ENCODE measurements around the gene OR8S1.
"Not testable (repeated sequence)": the region's sequence is repeated elsewhere in the genome, so short reads cannot be mapped to it uniquely, and the experiment has no call there.

The OR8S1 gene, protein sequence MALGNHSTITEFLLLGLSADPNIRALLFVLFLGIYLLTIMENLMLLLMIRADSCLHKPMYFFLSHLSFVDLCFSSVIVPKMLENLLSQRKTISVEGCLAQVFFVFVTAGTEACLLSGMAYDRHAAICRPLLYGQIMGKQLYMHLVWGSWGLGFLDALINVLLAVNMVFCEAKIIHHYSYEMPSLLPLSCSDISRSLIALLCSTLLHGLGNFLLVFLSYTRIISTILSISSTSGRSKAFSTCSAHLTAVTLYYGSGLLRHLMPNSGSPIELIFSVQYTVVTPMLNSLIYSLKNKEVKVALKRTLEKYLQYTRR

DNA sequence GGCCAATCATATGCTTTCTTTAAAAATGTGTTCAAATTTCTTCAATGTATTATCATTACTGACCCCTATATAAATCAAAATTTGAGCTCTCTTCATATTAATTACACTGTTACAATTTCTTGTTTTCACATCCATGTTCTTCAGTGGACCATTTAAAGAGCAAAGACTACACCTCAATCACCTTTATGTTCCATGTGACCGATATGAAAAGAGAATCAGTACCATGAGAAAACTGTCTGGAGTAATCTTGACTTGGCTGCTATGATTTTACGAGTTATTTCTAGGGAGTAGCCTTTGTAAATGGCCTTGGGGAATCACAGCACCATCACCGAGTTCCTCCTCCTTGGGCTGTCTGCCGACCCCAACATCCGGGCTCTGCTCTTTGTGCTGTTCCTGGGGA, at the start of gene OR8S1:
Gene OR8S1, plus strand, starts transcription at position 301 of the 400 bp plus-strand sequence. Its CDS starts 0 bp downstream, at position 301.
- no peaks in the 10 kb centered on the region for H3K27me3 ChIP-seq (ENCODE audit: control insufficient read depth, insufficient read depth, low read length)
- H3K9ac ChIP-seq (ENCODE audit: low read depth, low read length), result no peak within 1 kb of the TSS
- H3K4me1 ChIP-seq (ENCODE audit: control insufficient read depth, insufficient read depth, low read length), result no peaks in the 10 kb centered on the region
- H3K36me3 ChIP-seq (ENCODE audit: control insufficient read depth, insufficient read depth, low read length), result no peaks in the 10 kb centered on the region
- H3K4me3 ChIP-seq (ENCODE audit: low read depth, low read length), result no peak within 1 kb of the TSS
- H3K9me3 ChIP-seq (ENCODE audit: control insufficient read depth, insufficient read depth, low read length), result no peaks in the 10 kb centered on the region

DNA sequence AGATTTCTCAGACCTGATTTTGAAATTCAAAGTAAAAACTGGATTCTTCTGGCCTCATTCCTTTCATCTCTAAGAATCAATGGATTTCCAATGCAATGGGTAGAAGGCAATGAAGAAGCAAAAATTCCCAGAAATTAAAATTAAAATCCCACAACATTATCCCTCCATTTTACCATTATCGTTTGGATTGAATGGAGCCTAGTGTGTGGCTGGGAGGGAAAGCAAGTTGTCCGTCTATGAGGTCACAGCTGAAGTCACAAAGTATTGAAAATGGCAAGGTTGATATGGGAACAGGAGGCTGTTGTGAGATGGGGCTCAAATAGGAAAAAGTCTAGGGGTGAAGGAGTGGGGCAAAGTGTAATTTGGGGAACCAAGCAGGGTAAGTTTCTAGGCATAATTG, 43.2 kb upstream of the OR8S1 start, which contains the start of gene C12orf54:
Gene C12orf54, plus strand, starts transcription at position 301 of the 400 bp plus-strand sequence. CDS start 799 bp downstream, outside the sequence.
- H3K4me3 ChIP-seq (ENCODE audit: low read depth, low read length), result no peak within 1 kb of the TSS
- H3K9ac ChIP-seq (ENCODE audit: low read depth, low read length), result no peak within 1 kb of the TSS
- no peaks in the 10 kb centered on the region for H3K9me3 ChIP-seq (ENCODE audit: control insufficient read depth, insufficient read depth, low read length)
- no peaks in the 10 kb centered on the region for H3K4me1 ChIP-seq (ENCODE audit: control insufficient read depth, insufficient read depth, low read length)
- no peaks in the 10 kb centered on the region for H3K27me3 ChIP-seq (ENCODE audit: control insufficient read depth, insufficient read depth, low read length)
- no peaks in the 10 kb centered on the region for H3K36me3 ChIP-seq (ENCODE audit: control insufficient read depth, insufficient read depth, low read length)

DNA sequence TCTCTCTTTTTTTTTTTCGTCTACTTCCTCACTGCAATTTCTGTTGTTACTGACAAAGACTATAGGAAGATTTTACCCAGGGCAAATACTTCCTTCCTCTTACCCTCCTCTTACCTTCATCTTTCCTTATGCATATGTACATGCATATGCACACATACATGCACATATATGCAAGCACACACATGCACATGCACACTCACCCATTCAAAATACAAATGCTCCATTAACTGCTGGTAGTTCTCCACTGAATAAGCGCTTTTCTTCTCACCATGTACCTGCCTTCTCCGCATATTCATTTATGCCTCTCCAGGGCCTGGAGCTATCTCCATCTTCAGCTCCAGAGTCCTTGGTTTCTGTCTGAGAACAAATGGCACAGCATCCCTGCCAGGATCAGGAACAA, 42.5 kb upstream of the OR8S1 start:
- no peak overlapping the region for H3K9ac ChIP-seq (ENCODE audit: low read depth, low read length)
- H3K4me1 ChIP-seq (ENCODE audit: control insufficient read depth, insufficient read depth, low read length), result no peaks in the 10 kb centered on the region
- no peaks in the 10 kb centered on the region for H3K9me3 ChIP-seq (ENCODE audit: control insufficient read depth, insufficient read depth, low read length)
- H3K36me3 ChIP-seq (ENCODE audit: control insufficient read depth, insufficient read depth, low read length), result no peaks in the 10 kb centered on the region
- no peak overlapping the region for H3K4me3 ChIP-seq (ENCODE audit: low read depth, low read length)
- H3K27me3 ChIP-seq (ENCODE audit: control insufficient read depth, insufficient read depth, low read length), result no peaks in the 10 kb centered on the region

DNA sequence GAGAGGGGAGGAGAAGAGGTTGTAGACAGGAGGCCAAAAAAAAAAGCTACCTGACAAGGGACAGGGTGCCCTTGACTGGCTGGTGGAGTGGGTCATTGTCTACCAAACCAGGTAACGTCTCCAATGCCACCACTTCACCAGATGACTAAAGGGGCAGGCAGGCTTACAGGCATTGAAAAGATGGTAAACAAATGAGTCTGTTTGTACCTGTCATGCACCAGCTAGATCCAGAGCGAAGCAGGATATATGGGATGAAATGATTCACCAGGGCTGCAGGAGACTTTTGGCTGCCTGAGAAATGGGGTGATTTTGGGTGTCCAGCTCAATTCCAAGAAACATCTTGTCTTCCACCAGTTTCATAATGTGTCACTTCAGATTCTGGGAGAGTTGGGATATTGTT, 39.2 kb upstream of the OR8S1 start:
- H3K4me1 ChIP-seq (ENCODE audit: control insufficient read depth, insufficient read depth, low read length), result no peaks in the 10 kb centered on the region
- no peaks in the 10 kb centered on the region for H3K27me3 ChIP-seq (ENCODE audit: control insufficient read depth, insufficient read depth, low read length)
- no peak overlapping the region for H3K4me3 ChIP-seq (ENCODE audit: low read depth, low read length)
- H3K9ac ChIP-seq (ENCODE audit: low read depth, low read length), result no peak overlapping the region
- no peaks in the 10 kb centered on the region for H3K9me3 ChIP-seq (ENCODE audit: control insufficient read depth, insufficient read depth, low read length)
- no peaks in the 10 kb centered on the region for H3K36me3 ChIP-seq (ENCODE audit: control insufficient read depth, insufficient read depth, low read length)

DNA sequence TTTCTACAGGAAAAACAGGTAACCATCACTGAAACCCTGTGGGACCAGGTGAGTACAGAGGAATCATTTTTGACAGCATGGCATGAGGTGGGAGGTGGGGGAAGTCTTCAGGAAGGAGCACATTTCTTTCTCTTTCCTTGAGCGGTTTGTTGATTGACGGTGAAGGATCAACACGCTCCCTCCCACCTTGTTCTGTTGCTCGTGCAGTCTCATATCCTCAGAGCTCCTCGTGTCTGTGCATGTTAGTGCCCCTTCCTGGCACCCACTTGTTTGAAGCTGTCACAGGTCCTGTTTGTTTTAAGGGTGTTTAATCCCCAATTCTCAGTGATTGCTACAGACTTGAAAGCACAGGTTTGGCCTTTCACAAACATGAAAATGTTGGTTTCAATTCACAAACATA, 38.8 kb upstream of the OR8S1 start:
- no peaks in the 10 kb centered on the region for H3K27me3 ChIP-seq (ENCODE audit: control insufficient read depth, insufficient read depth, low read length)
- no peaks in the 10 kb centered on the region for H3K9me3 ChIP-seq (ENCODE audit: control insufficient read depth, insufficient read depth, low read length)
- no peaks in the 10 kb centered on the region for H3K4me1 ChIP-seq (ENCODE audit: control insufficient read depth, insufficient read depth, low read length)
- no peaks in the 10 kb centered on the region for H3K36me3 ChIP-seq (ENCODE audit: control insufficient read depth, insufficient read depth, low read length)
- H3K9ac ChIP-seq (ENCODE audit: low read depth, low read length), result no peak overlapping the region
- H3K4me3 ChIP-seq (ENCODE audit: low read depth, low read length), result no peak overlapping the region

DNA sequence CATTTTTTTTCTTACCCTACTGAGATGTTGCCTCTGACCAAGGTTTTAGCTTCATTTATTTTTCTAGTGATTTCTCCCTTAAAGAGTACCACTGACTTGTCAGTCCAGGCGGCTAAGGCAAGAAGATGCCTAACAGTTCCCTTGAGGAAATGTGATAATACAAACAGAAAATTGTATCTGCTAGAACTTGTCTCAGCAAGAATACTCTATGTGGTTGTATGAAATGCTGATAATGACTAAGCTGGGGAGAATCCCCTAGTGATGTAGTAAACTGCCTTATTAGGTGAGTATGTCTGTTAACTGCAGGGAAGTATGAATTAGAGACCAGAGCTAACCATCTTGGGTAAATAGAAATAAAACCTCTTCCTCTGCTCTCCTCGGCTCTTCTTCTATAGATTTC, 36.4 kb upstream of the OR8S1 start:
- H3K9me3 ChIP-seq (ENCODE audit: control insufficient read depth, insufficient read depth, low read length), result no peaks in the 10 kb centered on the region
- no peaks in the 10 kb centered on the region for H3K27me3 ChIP-seq (ENCODE audit: control insufficient read depth, insufficient read depth, low read length)
- H3K4me1 ChIP-seq (ENCODE audit: control insufficient read depth, insufficient read depth, low read length), result no peaks in the 10 kb centered on the region
- no peaks in the 10 kb centered on the region for H3K36me3 ChIP-seq (ENCODE audit: control insufficient read depth, insufficient read depth, low read length)
- H3K9ac ChIP-seq (ENCODE audit: low read depth, low read length), result no peak overlapping the region
- no peak overlapping the region for H3K4me3 ChIP-seq (ENCODE audit: low read depth, low read length)

DNA sequence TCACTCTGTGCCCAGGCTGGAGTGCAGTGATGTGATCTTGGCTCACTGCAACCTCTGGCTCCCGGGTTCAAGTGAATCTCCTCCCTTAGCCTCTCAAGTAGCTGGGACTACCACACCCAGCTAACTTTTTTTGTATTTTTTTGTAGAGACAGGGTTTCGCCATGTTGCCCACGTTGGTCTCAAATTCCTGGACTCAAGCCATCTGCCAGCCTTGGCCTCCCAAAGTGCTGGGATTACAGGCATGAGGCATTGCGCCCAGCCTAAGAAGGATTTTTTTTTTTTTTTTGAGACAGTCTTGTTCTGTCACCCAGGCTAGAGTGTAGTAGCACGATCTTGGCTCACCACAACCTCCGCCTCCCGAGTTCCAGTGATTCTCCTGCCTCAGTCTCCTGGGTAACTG, 36.0 kb upstream of the OR8S1 start:
- not testable (repeated sequence) for H3K9ac ChIP-seq (ENCODE audit: low read depth, low read length); H3K36me3 ChIP-seq (ENCODE audit: control insufficient read depth, insufficient read depth, low read length); H3K9me3 ChIP-seq (ENCODE audit: control insufficient read depth, insufficient read depth, low read length); H3K4me3 ChIP-seq (ENCODE audit: low read depth, low read length); H3K27me3 ChIP-seq (ENCODE audit: control insufficient read depth, insufficient read depth, low read length); H3K4me1 ChIP-seq (ENCODE audit: control insufficient read depth, insufficient read depth, low read length)

DNA sequence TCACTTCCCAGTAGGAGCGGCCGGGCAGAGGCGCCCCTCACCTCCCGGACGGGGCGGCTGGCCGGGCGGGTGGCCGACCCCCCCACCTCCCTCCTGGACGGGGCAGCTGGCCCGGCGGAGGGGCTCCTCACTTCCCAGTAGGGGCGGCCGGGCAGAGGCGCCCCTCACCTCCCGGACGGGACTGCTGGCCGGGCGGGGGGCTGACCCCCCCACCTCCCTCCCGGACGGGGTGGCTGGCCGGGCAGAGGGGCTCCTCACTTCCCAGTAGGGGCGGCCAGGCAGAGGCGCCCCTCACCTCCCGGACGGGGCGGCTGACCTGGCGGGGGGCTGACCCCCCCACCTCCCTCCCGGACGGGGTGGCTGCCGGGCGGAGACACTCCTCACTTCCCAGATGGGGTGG, 25.2 kb upstream of the OR8S1 start:
- not testable (repeated sequence) for H3K9ac ChIP-seq (ENCODE audit: low read depth, low read length); H3K4me1 ChIP-seq (ENCODE audit: control insufficient read depth, insufficient read depth, low read length); H3K27me3 ChIP-seq (ENCODE audit: control insufficient read depth, insufficient read depth, low read length); H3K4me3 ChIP-seq (ENCODE audit: low read depth, low read length); H3K36me3 ChIP-seq (ENCODE audit: control insufficient read depth, insufficient read depth, low read length); H3K9me3 ChIP-seq (ENCODE audit: control insufficient read depth, insufficient read depth, low read length)

DNA sequence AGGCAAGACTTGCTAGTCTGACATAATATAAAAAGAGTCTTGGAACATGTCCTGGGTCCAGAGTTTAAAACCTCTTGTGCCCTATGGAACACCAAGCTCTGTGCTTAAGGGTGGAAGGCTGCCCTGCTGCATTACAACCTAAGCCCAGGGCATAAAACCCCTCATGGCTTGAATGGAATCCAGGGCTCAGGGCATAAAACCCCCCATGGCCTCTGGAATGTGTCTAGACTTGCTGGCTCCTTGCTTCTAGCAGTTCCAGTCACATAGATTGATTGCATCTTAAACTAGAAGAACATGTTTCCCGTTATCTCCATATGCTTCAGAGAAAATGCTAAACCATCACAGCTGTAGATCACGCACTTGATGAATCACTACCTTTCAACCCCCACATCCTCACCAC, 18.6 kb upstream of the OR8S1 start:
- H3K9ac ChIP-seq (ENCODE audit: low read depth, low read length); H3K4me3 ChIP-seq (ENCODE audit: low read depth, low read length); H3K4me1 ChIP-seq (ENCODE audit: control insufficient read depth, insufficient read depth, low read length); H3K36me3 ChIP-seq (ENCODE audit: control insufficient read depth, insufficient read depth, low read length); H3K27me3 ChIP-seq (ENCODE audit: control insufficient read depth, insufficient read depth, low read length); H3K9me3 ChIP-seq (ENCODE audit: control insufficient read depth, insufficient read depth, low read length): not testable (repeated sequence)

DNA sequence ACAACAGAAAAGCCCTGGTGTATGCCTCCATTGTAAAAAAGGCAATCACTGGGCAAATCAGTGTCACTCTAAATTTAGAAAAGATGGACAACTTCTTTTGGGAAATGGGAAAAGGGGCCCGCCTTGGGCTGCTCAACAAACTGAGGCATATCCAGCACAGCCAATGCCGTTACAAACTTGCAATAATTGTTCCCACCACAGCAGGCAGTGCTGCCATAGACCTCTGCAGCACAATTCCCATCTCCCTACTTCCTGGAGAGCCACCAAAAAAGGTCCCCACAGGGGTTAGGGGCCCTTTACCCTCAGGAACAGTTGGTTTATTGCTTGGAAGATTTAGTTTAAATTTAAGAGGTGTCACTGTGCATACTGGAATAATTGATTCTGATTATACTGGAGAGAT, 16.4 kb upstream of the OR8S1 start:
- H3K4me1 ChIP-seq (ENCODE audit: control insufficient read depth, insufficient read depth, low read length), result no peaks in the 10 kb centered on the region
- H3K9me3 ChIP-seq (ENCODE audit: control insufficient read depth, insufficient read depth, low read length), result peaks cover 5% of the 10 kb centered on the region
- H3K9ac ChIP-seq (ENCODE audit: low read depth, low read length), result no peak overlapping the region
- no peaks in the 10 kb centered on the region for H3K36me3 ChIP-seq (ENCODE audit: control insufficient read depth, insufficient read depth, low read length)
- no peak overlapping the region for H3K4me3 ChIP-seq (ENCODE audit: low read depth, low read length)
- H3K27me3 ChIP-seq (ENCODE audit: control insufficient read depth, insufficient read depth, low read length), result no peaks in the 10 kb centered on the region

DNA sequence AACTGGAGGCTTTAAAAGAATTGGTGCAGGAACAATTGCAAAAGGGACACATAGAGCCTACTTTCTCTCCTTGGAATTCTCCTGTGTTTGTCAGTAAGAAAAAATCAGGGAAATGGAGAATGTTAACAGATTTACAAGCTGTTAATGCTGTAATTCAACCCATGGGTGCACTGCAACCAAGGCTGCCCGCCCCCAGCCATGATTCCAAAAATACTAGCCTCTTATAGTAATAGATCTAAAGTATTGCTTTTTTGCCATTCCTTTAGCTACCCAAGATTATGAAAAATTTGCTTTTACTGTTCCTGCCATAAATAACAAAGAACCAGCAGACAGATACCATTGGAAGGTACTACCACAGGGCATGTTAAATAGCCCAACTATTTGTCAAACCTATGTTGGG, 15.3 kb upstream of the OR8S1 start:
- Histone ChIP-seq H3K4me1 (ENCODE audit: control insufficient read depth, insufficient read depth, low read length) (no peaks in the 10 kb centered on the region), H3K9me3 (ENCODE audit: control insufficient read depth, insufficient read depth, low read length) (peaks cover 5% of the 10 kb centered on the region), H3K9ac (ENCODE audit: low read depth, low read length) (no peak overlapping the region), H3K27me3 (ENCODE audit: control insufficient read depth, insufficient read depth, low read length) (no peaks in the 10 kb centered on the region), H3K36me3 (ENCODE audit: control insufficient read depth, insufficient read depth, low read length) (no peaks in the 10 kb centered on the region), H3K4me3 (ENCODE audit: low read depth, low read length) (no peak overlapping the region)

DNA sequence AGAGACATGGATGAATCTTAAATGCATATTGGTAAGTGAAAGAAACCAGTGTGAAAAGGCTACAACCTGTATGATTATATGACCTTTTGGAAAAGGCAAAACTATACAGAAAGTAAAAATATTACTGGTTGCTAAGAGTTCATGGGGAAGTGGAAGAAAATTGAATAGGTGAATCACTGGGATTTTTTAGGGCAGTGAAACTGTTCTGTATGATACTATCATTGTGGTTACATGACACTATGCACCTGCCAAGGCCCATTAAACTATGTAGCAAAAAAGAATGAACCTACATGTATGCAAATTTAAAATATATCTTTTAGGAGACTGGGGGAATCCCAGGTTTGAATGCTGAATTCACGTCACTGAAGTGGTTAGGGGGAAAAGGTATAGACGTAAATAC, 12.6 kb upstream of the OR8S1 start:
- no peak overlapping the region for H3K9ac ChIP-seq (ENCODE audit: low read depth, low read length)
- no peaks in the 10 kb centered on the region for H3K27me3 ChIP-seq (ENCODE audit: control insufficient read depth, insufficient read depth, low read length)
- no peaks in the 10 kb centered on the region for H3K4me1 ChIP-seq (ENCODE audit: control insufficient read depth, insufficient read depth, low read length)
- no peaks in the 10 kb centered on the region for H3K36me3 ChIP-seq (ENCODE audit: control insufficient read depth, insufficient read depth, low read length)
- H3K4me3 ChIP-seq (ENCODE audit: low read depth, low read length), result no peak overlapping the region
- H3K9me3 ChIP-seq (ENCODE audit: control insufficient read depth, insufficient read depth, low read length), result peaks cover 5% of the 10 kb centered on the region

Data from iPS-15b (cell line).